Hematopoietic multipotent progenitor cell treated with erythropoietin and hydrocortisone succinate and interleukin-3 and kit ligand, for 6 days (in vitro differentiated cells): ENCODE measurements around the gene TLE1.

Experiments used
- DNase-seq: peaks from one replicate; pipeline ENCODE4 v3.0.0-alpha.2; 2015

The TLE1 gene

DNA sequence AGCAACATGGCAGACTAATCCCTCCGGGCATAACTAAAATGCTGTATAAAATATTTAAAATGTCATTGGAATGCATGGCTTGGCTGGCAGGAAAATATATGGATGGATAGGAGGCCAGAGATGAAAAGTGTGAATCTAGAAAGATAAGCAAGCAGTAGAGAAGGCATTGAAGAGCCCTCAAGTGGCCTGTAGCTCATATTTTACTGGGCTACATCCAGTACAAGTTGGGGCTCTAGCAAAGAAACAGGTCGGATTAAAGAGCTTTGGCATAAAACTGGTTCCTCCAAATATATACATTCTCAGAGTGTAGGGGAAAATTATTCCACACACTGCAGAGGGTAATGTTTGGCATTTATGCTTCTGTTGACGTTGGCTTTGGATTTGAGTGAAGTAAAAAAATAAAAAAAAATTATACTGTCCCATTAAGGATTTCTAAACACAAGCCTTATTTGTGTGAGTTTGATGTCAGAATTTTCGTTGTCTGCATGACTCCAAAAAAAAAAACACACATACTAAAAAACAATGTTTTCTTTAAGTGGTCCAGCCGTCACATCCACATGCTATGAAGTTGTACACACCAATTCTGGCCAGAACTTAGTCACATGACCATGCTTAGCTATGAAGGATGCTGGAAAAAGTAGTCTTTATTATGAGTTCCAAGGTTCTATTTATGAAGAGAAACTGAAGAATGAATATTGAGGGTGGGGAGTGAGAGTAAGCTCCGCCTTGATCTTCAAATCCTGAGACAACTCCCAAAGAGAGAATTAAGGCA, 147.0 kb downstream of the TLE1 start:
- DNase-seq: no peak

DNA sequence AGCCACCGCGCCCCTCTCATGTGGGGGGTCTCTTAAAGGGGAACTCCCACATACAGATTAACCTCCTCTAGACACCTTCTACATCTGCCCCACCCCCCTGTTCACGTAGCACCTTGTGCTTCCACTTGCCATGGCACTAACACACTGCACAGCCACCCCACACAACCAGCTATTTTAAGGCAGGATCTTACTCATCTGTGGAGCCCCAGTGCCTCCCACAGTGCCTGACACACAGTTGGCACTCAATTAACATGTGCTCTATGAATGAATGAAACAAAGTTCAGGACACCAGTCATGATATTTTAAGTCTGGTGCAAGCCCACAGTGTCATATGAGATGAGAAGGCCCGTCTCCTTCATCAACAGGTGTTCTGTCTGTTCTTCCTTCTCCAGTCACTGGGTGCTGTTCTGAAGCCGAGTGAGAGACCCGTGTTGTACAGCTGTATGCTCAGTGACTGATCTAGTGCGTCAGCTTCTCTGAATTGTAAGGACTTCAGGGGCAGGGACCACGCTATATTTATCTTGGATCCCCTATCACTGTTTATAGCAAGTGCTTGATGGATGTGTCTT, 149.1 kb downstream of the TLE1 start:
- DNase-seq: no peak

GRCh38 chr9:81539317-81539716, 150.0 kb downstream of the TLE1 start:
- peak; percentile 9 for DNase-seq

DNA sequence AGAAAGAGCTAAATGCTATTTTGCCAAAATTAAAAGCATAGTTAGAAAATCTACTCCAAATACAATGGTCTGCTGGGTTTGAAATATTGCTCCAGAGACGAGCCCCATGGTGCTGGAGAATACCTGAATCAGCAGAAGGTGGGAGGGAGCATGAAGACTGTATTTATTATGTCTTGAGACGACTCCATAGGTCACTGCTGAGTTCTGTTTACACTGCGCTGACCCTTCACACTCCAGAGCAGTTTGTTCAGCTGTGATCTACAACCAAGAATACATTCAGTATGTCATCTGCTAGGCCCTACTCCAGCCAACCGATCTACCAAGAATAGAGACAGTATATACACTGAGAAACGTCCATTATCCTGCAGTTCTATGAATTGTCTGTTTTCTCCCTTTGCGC, 150.5 kb downstream of the TLE1 start:
- DNase-seq: no peak

GRCh38 chr9:81537964-81538363, 151.4 kb downstream of the TLE1 start:
- no peak for DNase-seq

GRCh38 chr9:81536242-81537025, 152.9 kb downstream of the TLE1 start:
- DNase-seq: no peak

DNA sequence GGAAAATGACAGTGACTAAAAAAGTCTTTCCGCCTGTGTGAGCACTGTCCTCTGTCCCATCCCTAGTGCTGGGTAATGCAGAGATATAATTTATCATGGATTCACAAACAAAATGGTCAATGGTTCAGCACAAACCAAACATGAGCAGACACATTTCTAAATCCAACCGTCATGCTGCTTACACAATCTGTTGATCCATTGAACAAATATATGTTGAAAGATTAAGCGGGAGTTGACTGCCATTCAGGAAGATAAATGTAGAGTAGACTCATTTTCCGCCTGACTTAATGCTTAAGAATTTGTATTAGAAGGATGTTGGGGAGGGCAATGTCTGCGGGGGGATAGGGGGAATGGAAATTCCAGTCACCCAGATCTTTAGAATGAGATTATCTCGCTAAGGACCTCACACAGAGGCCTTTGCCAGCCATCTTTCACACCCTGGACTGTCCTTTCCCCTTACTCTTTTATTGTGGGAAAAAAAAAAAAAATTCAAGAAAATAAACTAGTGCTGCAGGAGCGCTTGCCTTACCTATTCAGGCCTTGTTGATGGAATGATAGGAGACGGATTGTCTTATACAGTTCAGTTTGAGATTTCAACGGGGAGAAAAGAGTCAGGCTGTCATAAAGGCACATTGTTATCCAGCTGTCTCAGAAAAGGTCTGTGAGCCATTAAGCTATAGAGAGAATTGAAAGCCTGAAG, 153.7 kb downstream of the TLE1 start:
- no peak for DNase-seq

DNA sequence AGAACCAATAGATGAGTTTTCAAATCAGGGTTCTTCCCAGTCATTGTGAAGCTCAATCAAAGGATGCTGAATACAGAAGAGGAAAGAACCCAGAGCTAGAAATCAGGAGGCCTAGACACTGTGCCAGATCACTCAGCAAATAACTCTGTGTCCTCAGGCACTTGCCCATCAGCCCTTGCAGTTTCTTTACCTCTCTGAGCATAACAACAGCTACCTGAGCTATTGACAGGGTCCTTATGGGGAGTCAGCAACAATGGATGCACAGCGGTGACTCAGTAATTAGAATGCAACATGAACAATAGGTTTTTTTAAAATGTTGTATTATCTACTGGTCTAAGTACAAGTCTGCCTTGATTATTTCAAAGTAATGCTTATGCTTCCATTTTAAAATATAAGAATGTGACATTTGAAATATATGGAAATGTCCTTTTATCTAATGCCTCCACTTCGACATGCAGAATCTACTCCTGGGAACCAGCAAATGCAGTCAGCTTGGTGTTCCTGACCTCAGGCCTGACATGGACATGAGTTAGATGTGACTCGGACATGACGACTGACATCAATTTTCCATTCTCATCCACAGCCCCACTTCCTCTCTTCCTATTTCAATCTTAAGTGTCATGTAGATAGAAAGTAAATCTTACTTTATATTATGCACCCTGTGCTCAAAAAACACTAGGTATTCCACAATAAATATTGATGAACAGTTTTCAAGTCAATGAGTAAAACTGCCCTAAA, 155.0 kb downstream of the TLE1 start:
- DNase-seq: no peak
